Panc1 (cell line): Measurements from ENCODE around the gene TRABD2B. TPM values are rescaled to one million over a fixed set of nuclear protein-coding genes. Genes with fewer than 3 reads are reported as not detected.

ENCODE experiments used
- ATAC-seq: fragments of 200-7000 bp; cut with Tn5 transposase; 2 replicates; pipeline ENCODE4 v1.9.1; 2020; ENCODE audit warnings: mild to moderate bottlenecking, moderate library complexity
- BruUV-seq: library from RNA; stranded (reverse); fragments of 400-500 nt; replicated peaks from 2 replicates; lab custom pipeline; 2021; lab: Mats Ljungman, UMichigan
- CTCF ChIA-PET: fragments of 300-600 bp; sonication (Branson Sonifier 250); formaldehyde crosslinking; loops from one replicate; lab custom pipeline; 2022; ENCODE audit warnings: antibody characterized with exemption; lab: Charles Lee
- POLR2A ChIA-PET: fragments of 300-600 bp; sonication (Branson Sonifier 250); formaldehyde crosslinking; loops from one replicate; lab custom pipeline; 2022; ENCODE audit warnings: antibody characterized with exemption; lab: Charles Lee
- DNase-seq: peaks from one replicate; pipeline ENCODE4 v3.0.0-alpha.2; 2010; ENCODE audit warnings: low read depth, low spot score
- H3K27ac ChIP-seq: 2 replicates; pipeline ENCODE4 v1.5.1; 2011; ENCODE audit warnings: mild to moderate bottlenecking, low read length, inconsistent platforms
- H3K27me3 ChIP-seq: fragments of 200-500 bp; sonication (Bioruptor generic); 2 replicates; pipeline ENCODE4 v1.6.0; 2014; ENCODE audit warnings: low read length, inconsistent platforms; ENCODE audit not compliant: control insufficient read depth, insufficient read depth
- H3K36me3 ChIP-seq: fragments of 200-500 bp; sonication (Bioruptor generic); 2 replicates; pipeline ENCODE4 v1.5.1; 2014; ENCODE audit warnings: inconsistent platforms, mild to moderate bottlenecking, low read length, moderate library complexity; ENCODE audit not compliant: control insufficient read depth, insufficient read depth
- H3K4me1 ChIP-seq: 2 replicates; pipeline ENCODE4 v1.5.1; 2011; ENCODE audit warnings: inconsistent platforms, mild to moderate bottlenecking, low read length, moderate library complexity; ENCODE audit not compliant: control insufficient read depth, insufficient read depth
- H3K4me3 ChIP-seq, 2 experiments: 2 replicates each; pipeline ENCODE4 v1.5.1; 2011 to 2012; ENCODE audit warnings: low read depth in 2 of 2, low read length in 2 of 2, mild to moderate bottlenecking in 2 of 2, inconsistent platforms in 1 of 2, moderate library complexity in 1 of 2
- H3K9me3 ChIP-seq: fragments of 200-500 bp; sonication (Bioruptor generic); 2 replicates; pipeline ENCODE4 v1.5.1; 2014; ENCODE audit warnings: low read depth, mild to moderate bottlenecking, inconsistent platforms, low read length, moderate library complexity; ENCODE audit not compliant: control insufficient read depth, insufficient read depth
- POLR2AphosphoS5 ChIP-seq: IDR thresholded peaks from 2 replicates; pipeline ENCODE4 v1.6.1; 2012; ENCODE audit warnings: mild to moderate bottlenecking, low read depth, low read length, moderate library complexity
- SIN3A ChIP-seq: IDR thresholded peaks from 2 replicates; pipeline ENCODE4 v1.6.1; 2012; ENCODE audit warnings: low read depth, mild to moderate bottlenecking, low read length, moderate library complexity, borderline replicate concordance; ENCODE audit not compliant: insufficient read depth
- TCF7L2 ChIP-seq: IDR thresholded peaks from 2 replicates; pipeline ENCODE4 v1.6.1; 2011; ENCODE audit warnings: mild to moderate bottlenecking, low read depth, low read length, inconsistent platforms
- in situ Hi-C: cut with HindIII; loops from 2 replicates; pipeline ENCODE4 v1.10.0; 2016; ENCODE audit warnings: low sequenced_read_pairs, low pct_unique_long_range_greater_than_20kb
- intact Hi-C: fragments of 100-400 bp; cut with micrococcal nuclease; formaldehyde crosslinking; loops from one replicate; pipeline ENCODE4 v1.10.0; 2022; ENCODE audit not compliant: unreplicated experiment
- total RNA-seq: library from RNA; stranded (reverse); gene quantifications from one replicate; pipeline ENCODE4 v1.2.1, GENCODE V29; 2021; ENCODE audit not compliant: unreplicated experiment
- TF ChIP-seq, protein P1 (sequence below), 2 experiments: IDR thresholded peaks; 2 replicates each; pipeline ENCODE4 v1.6.1; 2011 to 2012; ENCODE audit warnings: low read depth in 2 of 2, control low read depth in 1 of 2, low read length in 1 of 2, mild to moderate bottlenecking in 1 of 2, moderate library complexity in 1 of 2; ENCODE audit not compliant: insufficient read depth in 1 of 2
- TF ChIP-seq, protein P2 (sequence below): fragments of 450-650 bp; IDR thresholded peaks from 2 replicates; pipeline ENCODE4 v1.5.1; 2017; ENCODE audit warnings: mild to moderate bottlenecking

TRABD2B gene
- total RNA-seq, 1 experiment from 2014 or later, result not detected

DNA sequence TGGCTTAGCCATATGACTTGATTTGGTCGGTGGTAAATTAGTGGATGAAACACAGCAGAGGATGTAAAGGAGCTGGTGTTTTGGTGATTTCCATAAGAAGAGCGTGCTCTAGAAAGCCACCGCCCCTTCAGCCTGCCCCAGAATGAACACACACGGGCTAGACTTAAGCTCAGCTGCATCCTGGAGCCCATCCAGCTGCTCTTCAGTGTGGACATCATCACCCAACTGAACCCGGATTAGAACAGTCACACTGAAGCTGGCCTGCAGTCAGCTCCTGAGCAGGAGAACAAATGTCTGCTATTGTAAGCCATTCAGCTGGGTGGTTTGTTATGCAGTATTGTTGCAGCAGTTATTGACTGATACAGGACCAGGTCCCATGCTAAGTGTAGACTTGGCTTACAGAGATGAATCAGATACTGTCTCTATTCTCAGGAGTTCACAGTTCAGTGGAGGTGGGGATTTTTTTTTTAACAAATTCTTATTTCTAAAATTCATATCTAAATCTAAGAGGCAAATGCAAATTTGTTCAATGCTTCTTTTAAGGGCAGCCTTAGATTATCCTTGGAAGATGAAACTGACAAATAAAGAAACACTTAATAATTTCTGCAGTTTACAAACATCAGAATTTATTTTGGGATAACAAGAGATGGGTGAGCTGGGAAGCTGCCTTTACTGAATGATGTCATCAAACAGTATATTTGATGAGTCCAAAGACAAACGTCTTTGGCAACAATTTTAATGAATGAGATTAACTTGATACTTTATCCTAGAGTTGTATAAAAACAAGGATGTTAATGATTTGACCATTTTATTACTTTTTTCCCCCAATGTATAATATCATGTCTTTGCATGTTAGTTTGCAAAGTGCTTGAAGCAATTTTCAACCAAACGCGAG is 251.2 kb downstream of the TRABD2B start:
- Histone ChIP-seq H3K27me3 (no peaks in the 10 kb centered on the region), H3K4me1 (no peaks in the 10 kb centered on the region), H3K4me3 (no peak overlapping the region), H3K9me3 (no peaks in the 10 kb centered on the region), H3K27ac (no peak overlapping the region), H3K36me3 (no peaks in the 10 kb centered on the region)
- DNase-seq (no peak), ATAC-seq (no peak)
- BruUV-seq, result no TSS peak
- TF ChIP-seq, protein P1, sequence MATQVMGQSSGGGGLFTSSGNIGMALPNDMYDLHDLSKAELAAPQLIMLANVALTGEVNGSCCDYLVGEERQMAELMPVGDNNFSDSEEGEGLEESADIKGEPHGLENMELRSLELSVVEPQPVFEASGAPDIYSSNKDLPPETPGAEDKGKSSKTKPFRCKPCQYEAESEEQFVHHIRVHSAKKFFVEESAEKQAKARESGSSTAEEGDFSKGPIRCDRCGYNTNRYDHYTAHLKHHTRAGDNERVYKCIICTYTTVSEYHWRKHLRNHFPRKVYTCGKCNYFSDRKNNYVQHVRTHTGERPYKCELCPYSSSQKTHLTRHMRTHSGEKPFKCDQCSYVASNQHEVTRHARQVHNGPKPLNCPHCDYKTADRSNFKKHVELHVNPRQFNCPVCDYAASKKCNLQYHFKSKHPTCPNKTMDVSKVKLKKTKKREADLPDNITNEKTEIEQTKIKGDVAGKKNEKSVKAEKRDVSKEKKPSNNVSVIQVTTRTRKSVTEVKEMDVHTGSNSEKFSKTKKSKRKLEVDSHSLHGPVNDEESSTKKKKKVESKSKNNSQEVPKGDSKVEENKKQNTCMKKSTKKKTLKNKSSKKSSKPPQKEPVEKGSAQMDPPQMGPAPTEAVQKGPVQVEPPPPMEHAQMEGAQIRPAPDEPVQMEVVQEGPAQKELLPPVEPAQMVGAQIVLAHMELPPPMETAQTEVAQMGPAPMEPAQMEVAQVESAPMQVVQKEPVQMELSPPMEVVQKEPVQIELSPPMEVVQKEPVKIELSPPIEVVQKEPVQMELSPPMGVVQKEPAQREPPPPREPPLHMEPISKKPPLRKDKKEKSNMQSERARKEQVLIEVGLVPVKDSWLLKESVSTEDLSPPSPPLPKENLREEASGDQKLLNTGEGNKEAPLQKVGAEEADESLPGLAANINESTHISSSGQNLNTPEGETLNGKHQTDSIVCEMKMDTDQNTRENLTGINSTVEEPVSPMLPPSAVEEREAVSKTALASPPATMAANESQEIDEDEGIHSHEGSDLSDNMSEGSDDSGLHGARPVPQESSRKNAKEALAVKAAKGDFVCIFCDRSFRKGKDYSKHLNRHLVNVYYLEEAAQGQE (IDR thresholded peaks at IDR 0.05; ENCODE audit: insufficient read depth in 1 of 2, low read depth in 2 of 2, low read length in 1 of 2), result no peak
- no peak for TF ChIP-seq SIN3A
- no peak for TF ChIP-seq POLR2AphosphoS5
- no peak for TF ChIP-seq TCF7L2
- TF ChIP-seq, protein P2, sequence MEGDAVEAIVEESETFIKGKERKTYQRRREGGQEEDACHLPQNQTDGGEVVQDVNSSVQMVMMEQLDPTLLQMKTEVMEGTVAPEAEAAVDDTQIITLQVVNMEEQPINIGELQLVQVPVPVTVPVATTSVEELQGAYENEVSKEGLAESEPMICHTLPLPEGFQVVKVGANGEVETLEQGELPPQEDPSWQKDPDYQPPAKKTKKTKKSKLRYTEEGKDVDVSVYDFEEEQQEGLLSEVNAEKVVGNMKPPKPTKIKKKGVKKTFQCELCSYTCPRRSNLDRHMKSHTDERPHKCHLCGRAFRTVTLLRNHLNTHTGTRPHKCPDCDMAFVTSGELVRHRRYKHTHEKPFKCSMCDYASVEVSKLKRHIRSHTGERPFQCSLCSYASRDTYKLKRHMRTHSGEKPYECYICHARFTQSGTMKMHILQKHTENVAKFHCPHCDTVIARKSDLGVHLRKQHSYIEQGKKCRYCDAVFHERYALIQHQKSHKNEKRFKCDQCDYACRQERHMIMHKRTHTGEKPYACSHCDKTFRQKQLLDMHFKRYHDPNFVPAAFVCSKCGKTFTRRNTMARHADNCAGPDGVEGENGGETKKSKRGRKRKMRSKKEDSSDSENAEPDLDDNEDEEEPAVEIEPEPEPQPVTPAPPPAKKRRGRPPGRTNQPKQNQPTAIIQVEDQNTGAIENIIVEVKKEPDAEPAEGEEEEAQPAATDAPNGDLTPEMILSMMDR, result no peak
- CTCF ChIA-PET, result no interaction called here
- in situ Hi-C loops, result no loop called here
- POLR2A ChIA-PET, result no interaction called here
- intact Hi-C loops, result no loop called here

DNA sequence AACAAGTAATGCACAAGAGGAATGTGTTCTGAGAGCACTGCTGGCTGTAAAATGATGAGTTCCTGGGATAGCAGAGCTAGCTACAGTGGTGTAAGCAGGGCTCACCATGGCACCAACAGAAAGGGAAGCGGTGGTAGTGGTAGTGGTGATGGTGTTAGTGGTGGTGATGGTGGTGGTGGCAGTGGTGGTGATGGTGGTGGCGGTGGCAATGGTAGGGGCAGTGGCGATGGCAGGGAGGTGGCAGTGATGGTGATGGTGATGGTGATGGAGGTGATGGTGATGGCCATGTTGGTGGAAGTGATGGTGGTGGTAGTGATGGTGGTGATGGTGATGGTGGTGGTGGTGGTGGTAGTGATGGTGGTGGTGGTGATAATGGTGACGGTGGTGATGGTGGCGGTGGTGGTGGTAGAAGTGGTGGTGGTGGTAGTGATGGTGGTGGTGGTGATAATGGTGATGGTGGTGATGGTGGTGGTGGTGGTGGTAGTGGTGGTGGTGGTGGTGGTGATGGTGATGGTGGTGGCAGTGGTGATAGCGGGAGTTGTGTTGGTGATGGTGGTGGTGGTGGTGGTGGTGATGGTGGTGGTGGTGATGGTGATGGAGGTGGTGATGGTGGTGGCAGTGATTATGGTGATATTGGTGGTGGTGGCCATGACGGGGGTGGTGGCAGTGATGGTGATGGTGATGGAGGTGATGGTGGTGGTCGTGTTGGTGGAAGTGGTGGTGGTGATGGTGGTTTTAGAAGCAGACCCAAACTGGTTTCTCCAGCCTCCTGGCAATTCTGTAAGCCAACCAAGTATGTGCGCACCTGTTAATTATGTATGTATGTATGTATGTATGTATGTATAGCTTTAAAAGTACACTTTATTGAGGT is 254.1 kb downstream of the TRABD2B start:
- no peaks in the 10 kb centered on the region for H3K9me3 ChIP-seq
- in situ Hi-C loops, result no loop called here
- no peak for TF ChIP-seq TCF7L2
- TF ChIP-seq, protein P2, result no peak
- TF ChIP-seq, protein P1 (IDR thresholded peaks at IDR 0.05; ENCODE audit: insufficient read depth in 1 of 2, low read depth in 2 of 2, low read length in 1 of 2), result no peak
- TF ChIP-seq SIN3A, result no peak
- TF ChIP-seq POLR2AphosphoS5, result no peak
- BruUV-seq, result no TSS peak
- ChIA-PET POLR2A (no interaction called here), CTCF (no interaction called here)
- H3K4me1 ChIP-seq, result no peaks in the 10 kb centered on the region
- no peak overlapping the region for H3K27ac ChIP-seq
- ATAC-seq (no peak), DNase-seq (no peak)
- H3K4me3 ChIP-seq, result no peak overlapping the region
- peaks cover 9% of the 10 kb centered on the region for H3K27me3 ChIP-seq
- intact Hi-C loops, result no loop called here
- no peaks in the 10 kb centered on the region for H3K36me3 ChIP-seq
